Endothelial cell of umbilical vein (primary cell): ENCODE data around the gene PKNOX2. TPM values are rescaled to one million over a fixed set of nuclear protein-coding genes. Genes with fewer than 3 reads are reported as not detected.

Experiments
- BruUV-seq: library from RNA; stranded (reverse); fragments of 400-500 nt; replicated peaks from 2 replicates; lab custom pipeline; 2021; lab: Mats Ljungman, UMichigan
- CTCF ChIA-PET: fragments of 300-600, 350-600 bp; sonication (Branson Sonifier 250); formaldehyde crosslinking; loops from one replicate; lab custom pipeline; 2021; ENCODE audit warnings: antibody characterized with exemption, inconsistent platforms; lab: Charles Lee
- POLR2A ChIA-PET: fragments of 300-600, 350-600 bp; sonication (Branson Sonifier 250); formaldehyde crosslinking; loops from one replicate; lab custom pipeline; 2021; ENCODE audit warnings: antibody characterized with exemption, inconsistent platforms; lab: Charles Lee
- DNase-seq: peaks from one replicate; pipeline ENCODE4 v3.0.0-alpha.2; 2011; ENCODE audit warnings: low read depth, low spot score
- FAIRE-seq: peaks from 2 replicates; lab custom pipeline; 2011; peaks lifted over from hg19 to GRCh38; lab: Jason Lieb, UNC
- H2AFZ ChIP-seq: 2 replicates; pipeline ENCODE4 v1.6.0; 2012; ENCODE audit warnings: low read depth, low read length, control low read depth, inconsistent platforms
- H3K27ac ChIP-seq: 2 replicates; pipeline ENCODE4 v1.5.1; 2011; ENCODE audit warnings: low read depth, mild to moderate bottlenecking, control low read depth, low read length, moderate library complexity; ENCODE audit not compliant: insufficient read depth
- H3K27me3 ChIP-seq, 2 experiments: 2 replicates each; pipeline versions ENCODE4 v1.6.0 to v1.6.1; 2011; ENCODE audit warnings: low read length in 2 of 2, mixed read lengths in 1 of 2; ENCODE audit not compliant: control insufficient read depth in 2 of 2, insufficient read depth in 2 of 2
- H3K36me3 ChIP-seq, 2 experiments: 2 replicates in 1 of 2; 3 replicates in 1 of 2; pipeline ENCODE4 v1.5.1; 2011; ENCODE audit warnings: low read length in 2 of 2, mild to moderate bottlenecking in 1 of 2, moderate library complexity in 1 of 2; ENCODE audit not compliant: control insufficient read depth in 2 of 2, insufficient read depth in 2 of 2; ENCODE audit errors: extremely low read depth in 1 of 2
- H3K4me1 ChIP-seq: 3 replicates; pipeline ENCODE4 v1.5.1; 2011; ENCODE audit warnings: mild to moderate bottlenecking, low read length; ENCODE audit not compliant: control insufficient read depth, insufficient read depth; ENCODE audit errors: extremely low read depth
- H3K4me2 ChIP-seq: 2 replicates; pipeline ENCODE4 v1.6.1; 2011; ENCODE audit warnings: low read length, control low read depth, mixed read lengths; ENCODE audit not compliant: insufficient read depth
- H3K4me3 ChIP-seq, 3 experiments: fragments of 200-600 bp in 1 of 3; sonication (generic), shearing (Covaris generic) in 1 of 3; replicated peaks in 1 of 3; 2 replicates each; pipeline ENCODE4 v1.5.1; 2011 to 2016; ENCODE audit warnings: control low read depth in 3 of 3, low read length in 3 of 3, mild to moderate bottlenecking in 2 of 3, inconsistent platforms in 1 of 3, low read depth in 1 of 3, moderate library complexity in 1 of 3; ENCODE audit not compliant: insufficient read depth in 1 of 3
- H3K79me2 ChIP-seq: 2 replicates; pipeline ENCODE4 v1.6.0; 2012; ENCODE audit warnings: low read length, inconsistent platforms; ENCODE audit not compliant: control insufficient read depth, insufficient read depth
- H3K9ac ChIP-seq: replicated peaks from 2 replicates; pipeline ENCODE3; 2011; ENCODE audit warnings: low read length, control low read depth; ENCODE audit not compliant: insufficient read depth; ENCODE audit errors: extremely low read depth
- H3K9me1 ChIP-seq: replicated peaks from 3 replicates; pipeline ENCODE4 v1.6.0; 2011; ENCODE audit warnings: mild to moderate bottlenecking, low read length; ENCODE audit not compliant: control insufficient read depth, insufficient read depth; ENCODE audit errors: extremely low read depth
- H3K9me3 ChIP-seq: replicated peaks from 2 replicates; pipeline ENCODE4 v1.5.1; 2012; ENCODE audit warnings: low read length, inconsistent platforms; ENCODE audit not compliant: control insufficient read depth, insufficient read depth
- H4K20me1 ChIP-seq: replicated peaks from 2 replicates; pipeline ENCODE3; 2011; ENCODE audit warnings: mild to moderate bottlenecking, low read length; ENCODE audit not compliant: control insufficient read depth, insufficient read depth; ENCODE audit errors: extremely low read depth
- CTCF ChIP-seq, 2 donors: IDR thresholded peaks; 1 replicate in 1 of 2; 2 replicates in 1 of 2; pipeline ENCODE4 v1.5.1; 2011; ENCODE audit warnings: low read length in 2 of 2, mild to moderate bottlenecking in 2 of 2, moderate library complexity in 2 of 2, control low read depth in 1 of 2, inconsistent platforms in 1 of 2, low read depth in 1 of 2; ENCODE audit not compliant: insufficient read depth in 1 of 2; ENCODE audit errors: extremely low read depth in 1 of 2
- EZH2 ChIP-seq: IDR thresholded peaks from 2 replicates; pipeline ENCODE4 v1.6.1; 2012; ENCODE audit warnings: borderline replicate concordance, low read depth, mild to moderate bottlenecking, moderate library complexity, low read length, inconsistent platforms; ENCODE audit not compliant: severe bottlenecking
- FOS ChIP-seq: IDR thresholded peaks from 2 replicates; pipeline ENCODE4 v1.6.1; 2011; ENCODE audit warnings: mild to moderate bottlenecking, low read length, moderate library complexity, borderline replicate concordance; ENCODE audit not compliant: insufficient read depth
- GATA2 ChIP-seq: IDR thresholded peaks from 2 replicates; pipeline ENCODE4 v1.7.0; 2011; ENCODE audit warnings: low read depth, mild to moderate bottlenecking, moderate library complexity, mixed read lengths, low read length; ENCODE audit not compliant: insufficient read length, insufficient read depth
- JUN ChIP-seq: IDR thresholded peaks from 2 replicates; pipeline ENCODE4 v1.6.1; 2011; ENCODE audit warnings: borderline replicate concordance, low read depth; ENCODE audit not compliant: insufficient read length, insufficient read depth
- MYC ChIP-seq: IDR thresholded peaks from one replicate; pipeline ENCODE4 v1.6.1; 2011; ENCODE audit warnings: mild to moderate bottlenecking, low read depth, low read length
- POLR2A ChIP-seq: IDR thresholded peaks from 2 replicates; pipeline ENCODE4 v1.6.1; 2012; ENCODE audit warnings: low read depth, mild to moderate bottlenecking, control low read depth, low read length
- POLR2AphosphoS5 ChIP-seq: IDR thresholded peaks from 2 replicates; pipeline ENCODE4 v1.6.1; 2012; ENCODE audit warnings: low read depth, mild to moderate bottlenecking, control low read depth, low read length, moderate library complexity; ENCODE audit not compliant: insufficient read depth
- dilution Hi-C: fragments of 300-500 bp; cut with MboI; formaldehyde crosslinking; loops from one replicate; pipeline ENCODE4 v1.15.0; 2019; ENCODE audit warnings: low sequenced_read_pairs; ENCODE audit not compliant: extremely low pct_ligation_motif_present
- intact Hi-C: fragments of 100-400 bp; cut with micrococcal nuclease; formaldehyde crosslinking; loops from one replicate; pipeline ENCODE4 v1.10.0; 2022
- polyA plus RNA-seq, 4 experiments: library from polyadenylated mRNA; depleted of rRNA in 3 of 4; stranded (reverse) in 3 of 4; unstranded in 1 of 4; fragments of >200 nt; gene quantifications; 2 replicates each; pipeline versions ENCODE4 v1.2.1 to v1.2.3, GENCODE V29; 2011 to 2012; ENCODE audit warnings: missing spikeins in 1 of 4
- total RNA-seq: library from RNA; stranded (reverse); gene quantifications from 2 replicates; pipeline ENCODE4 v1.2.3, GENCODE V29; 2021
- TF ChIP-seq, protein P1 (sequence below): IDR thresholded peaks from 2 replicates; pipeline ENCODE4 v1.6.1; 2011; ENCODE audit not compliant: insufficient read depth, insufficient read length

PKNOX2 gene
- total and polyA plus RNA-seq, 2 donors (not counting 3 experiments of a cell fraction or from before 2014, with no cell fraction given): 0.11 to 0.91 TPM

DNA sequence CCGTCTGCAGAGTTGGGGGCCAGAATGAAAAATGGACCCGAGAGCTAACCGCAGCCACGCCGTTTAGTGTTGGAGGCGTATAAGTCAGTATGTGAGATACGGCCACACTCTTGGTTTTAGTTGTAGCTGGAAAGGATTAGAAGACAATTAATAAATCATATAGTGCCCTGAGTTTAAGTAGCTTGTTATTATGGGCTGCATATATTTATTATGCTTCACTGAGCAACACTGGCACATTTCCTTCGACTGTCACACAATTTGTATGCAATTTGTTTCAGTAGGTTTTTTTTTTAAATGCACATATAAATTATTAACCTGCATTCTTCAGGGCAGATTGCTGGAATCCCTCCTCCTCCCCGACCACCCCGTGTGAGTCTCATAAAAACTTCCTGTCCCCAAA is 56.9 kb downstream of the PKNOX2 start:
- H3K79me2 ChIP-seq: no peaks in the 10 kb centered on the region
- FAIRE-seq: no peak
- H4K20me1 ChIP-seq: no peaks in the 10 kb centered on the region
- ChIA-PET POLR2A (no interaction called here), CTCF (no interaction called here)
- peaks cover 0 to 19% of the 10 kb centered on the region in 2 experiments for H3K27me3 ChIP-seq
- no peaks in the 10 kb centered on the region for H3K9me1 ChIP-seq
- H3K9me3 ChIP-seq: no peaks in the 10 kb centered on the region
- no peak overlapping the region for H3K4me2 ChIP-seq
- TF ChIP-seq EZH2 (no peak), POLR2A (no peak), JUN (no peak), GATA2 (no peak), POLR2AphosphoS5 (no peak), FOS (no peak), MYC (no peak), CTCF (IDR thresholded peaks at IDR 0.05; ENCODE audit: extremely low read depth in 1 of 2, insufficient read depth in 1 of 2, low read depth in 1 of 2, low read length in 2 of 2) (no peak)
- TF ChIP-seq, protein P1, sequence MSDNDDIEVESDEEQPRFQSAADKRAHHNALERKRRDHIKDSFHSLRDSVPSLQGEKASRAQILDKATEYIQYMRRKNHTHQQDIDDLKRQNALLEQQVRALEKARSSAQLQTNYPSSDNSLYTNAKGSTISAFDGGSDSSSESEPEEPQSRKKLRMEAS: no peak
- H3K9ac ChIP-seq: no peak overlapping the region
- no peaks in the 10 kb centered on the region for H3K36me3 ChIP-seq
- no peak overlapping the region for H3K4me3 ChIP-seq
- no peak overlapping the region for H3K27ac ChIP-seq
- dilution Hi-C loops (no loop called here), intact Hi-C loops (no loop called here)
- BruUV-seq: no TSS peak
- no peaks in the 10 kb centered on the region for H3K4me1 ChIP-seq
- no peak for DNase-seq
- no peak overlapping the region for H2AFZ ChIP-seq
